H9 (cell line): Measurements from ENCODE around the gene SPRY2. TPM values are rescaled to one million over a fixed set of nuclear protein-coding genes. Genes with fewer than 3 reads are reported as not detected.

Experiments
- DNase-seq: peaks from one replicate; pipeline ENCODE4 v3.0.0-alpha.2; 2017
- H2AFZ ChIP-seq: one replicate; pipeline ENCODE4 v1.6.1; 2013; ENCODE audit warnings: mild to moderate bottlenecking, low read length, control low read depth, moderate library complexity
- H2AK5ac ChIP-seq: 2 replicates; pipeline ENCODE4 v1.6.1; 2013; ENCODE audit warnings: low read length, control low read depth, mixed read lengths; ENCODE audit not compliant: insufficient read length
- H2BK120ac ChIP-seq: one replicate; pipeline ENCODE4 v1.6.1; 2013; ENCODE audit warnings: low read depth, mild to moderate bottlenecking, low read length, control low read depth, inconsistent platforms; ENCODE audit not compliant: poor library complexity, severe bottlenecking
- H2BK12ac ChIP-seq: 2 replicates; pipeline ENCODE4 v1.6.1; 2013; ENCODE audit warnings: low read length, control low read depth, mixed read lengths, low read depth; ENCODE audit not compliant: insufficient read length
- H2BK15ac ChIP-seq: 2 replicates; pipeline ENCODE4 v1.6.1; 2013; ENCODE audit warnings: low read depth, low read length, control low read depth
- H2BK20ac ChIP-seq: one replicate; pipeline ENCODE4 v1.6.1; 2013; ENCODE audit warnings: low read depth, mild to moderate bottlenecking, low read length, control low read depth, inconsistent platforms; ENCODE audit not compliant: poor library complexity, severe bottlenecking
- H2BK5ac ChIP-seq: 2 replicates; pipeline ENCODE4 v1.6.1; 2013; ENCODE audit warnings: low read length, control low read depth, mixed read lengths; ENCODE audit not compliant: insufficient read length
- H3K14ac ChIP-seq: 2 replicates; pipeline ENCODE4 v1.6.1; 2013; ENCODE audit warnings: low read length, control low read depth; ENCODE audit not compliant: insufficient read depth
- H3K18ac ChIP-seq: 2 replicates; pipeline ENCODE4 v1.6.1; 2013; ENCODE audit warnings: low read depth, mild to moderate bottlenecking, mixed read lengths, low read length, control low read depth; ENCODE audit not compliant: insufficient read length
- H3K23ac ChIP-seq: 2 replicates; pipeline ENCODE4 v1.6.1; 2013; ENCODE audit warnings: low read length, control low read depth, mixed read lengths, low read depth; ENCODE audit not compliant: insufficient read length
- H3K23me2 ChIP-seq: 2 replicates; pipeline ENCODE4 v1.6.1; 2013; ENCODE audit warnings: low read depth, mild to moderate bottlenecking, mixed read lengths, low read length, control low read depth; ENCODE audit not compliant: insufficient read length, poor library complexity, severe bottlenecking
- H3K27ac ChIP-seq: 2 replicates; pipeline ENCODE4 v1.5.1; 2013; ENCODE audit warnings: low read length, control low read depth, mixed read lengths, low read depth; ENCODE audit not compliant: insufficient read length
- H3K27me3 ChIP-seq: 2 replicates; pipeline ENCODE4 v1.6.1; 2013; ENCODE audit warnings: low read length, control low read depth, inconsistent platforms; ENCODE audit not compliant: insufficient read depth
- H3K4ac ChIP-seq: 2 replicates; pipeline ENCODE4 v1.6.1; 2013; ENCODE audit warnings: low read depth, mild to moderate bottlenecking, control low read depth, inconsistent platforms, low read length, moderate library complexity
- H3K4me1 ChIP-seq: 2 replicates; pipeline ENCODE4 v1.6.1; 2013; ENCODE audit warnings: low read length, control low read depth, inconsistent platforms; ENCODE audit not compliant: insufficient read depth
- H3K4me2 ChIP-seq: 2 replicates; pipeline ENCODE4 v1.6.1; 2013; ENCODE audit warnings: low read length, control low read depth, mixed read lengths; ENCODE audit not compliant: insufficient read length, insufficient read depth
- H3K56ac ChIP-seq: 2 replicates; pipeline ENCODE4 v1.6.1; 2013; ENCODE audit warnings: low read depth, mild to moderate bottlenecking, mixed read lengths, low read length, control low read depth; ENCODE audit not compliant: insufficient read length
- H3K79me1 ChIP-seq: 2 replicates; pipeline ENCODE4 v1.6.1; 2013; ENCODE audit warnings: low read depth, mild to moderate bottlenecking, moderate library complexity, low read length, control low read depth, inconsistent platforms; ENCODE audit not compliant: insufficient read depth, poor library complexity, severe bottlenecking
- H3K79me2 ChIP-seq: 2 replicates; pipeline ENCODE4 v1.6.1; 2013; ENCODE audit warnings: low read length, control low read depth, inconsistent platforms; ENCODE audit not compliant: insufficient read depth
- H3K9ac ChIP-seq: 2 replicates; pipeline ENCODE4 v1.6.1; 2013; ENCODE audit warnings: low read length, control low read depth, mixed read lengths; ENCODE audit not compliant: insufficient read length; ENCODE audit errors: extremely low read depth
- H3K9me3 ChIP-seq: one replicate; pipeline ENCODE4 v1.6.1; 2013; ENCODE audit warnings: low read depth, low read length, inconsistent platforms; ENCODE audit not compliant: control insufficient read depth
- H3T11ph ChIP-seq: one replicate; pipeline ENCODE4 v1.6.1; 2013; ENCODE audit warnings: mild to moderate bottlenecking, low read length, control low read depth, inconsistent platforms
- H4K20me1 ChIP-seq: one replicate; pipeline ENCODE4 v1.6.1; 2013; ENCODE audit not compliant: control insufficient read depth, insufficient read length, insufficient read depth
- H4K5ac ChIP-seq: 2 replicates; pipeline ENCODE4 v1.6.1; 2013; ENCODE audit warnings: low read depth, mild to moderate bottlenecking, mixed read lengths, low read length, control low read depth; ENCODE audit not compliant: insufficient read length
- H4K8ac ChIP-seq: replicated peaks from 2 replicates; pipeline ENCODE4 v1.6.1; 2013; ENCODE audit warnings: low read length, control low read depth, mixed read lengths, low read depth; ENCODE audit not compliant: insufficient read length
- H4K91ac ChIP-seq: 2 replicates; pipeline ENCODE4 v1.6.1; 2013; ENCODE audit warnings: low read depth, mild to moderate bottlenecking, moderate library complexity, mixed read lengths, low read length, control low read depth; ENCODE audit not compliant: insufficient read length
- H3K27ac Mint-ChIP-seq, 3 experiments: 2 replicates in 2 of 3; 3 replicates in 1 of 3; pipeline ENCODE4 v1.8.0; 2020 to 2021; ENCODE audit warnings: mixed read lengths in 3 of 3, mild to moderate bottlenecking in 1 of 3, moderate library complexity in 1 of 3
- H3K27me3 Mint-ChIP-seq: 2 replicates; pipeline ENCODE4 v1.8.0; 2021; ENCODE audit warnings: low read depth, mild to moderate bottlenecking, moderate library complexity, mixed read lengths
- H3K36me3 Mint-ChIP-seq, 3 experiments: 2 replicates in 2 of 3; 3 replicates in 1 of 3; pipeline ENCODE4 v1.8.0; 2020 to 2021; ENCODE audit warnings: low read depth in 3 of 3, mixed read lengths in 3 of 3; ENCODE audit not compliant: insufficient read depth in 1 of 3
- H3K4me1 Mint-ChIP-seq, 2 experiments: 2 replicates each; pipeline ENCODE4 v1.8.0; 2020; ENCODE audit warnings: mixed read lengths in 2 of 2
- H3K4me3 Mint-ChIP-seq, 2 experiments: 2 replicates in 1 of 2; 3 replicates in 1 of 2; pipeline ENCODE4 v1.8.0; 2020 to 2021; ENCODE audit warnings: mild to moderate bottlenecking in 2 of 2, mixed read lengths in 2 of 2, moderate library complexity in 1 of 2
- H3K9me3 Mint-ChIP-seq, 2 experiments: 2 replicates in 1 of 2; 3 replicates in 1 of 2; pipeline ENCODE4 v1.8.0; 2020; ENCODE audit warnings: mild to moderate bottlenecking in 2 of 2, mixed read lengths in 2 of 2, moderate library complexity in 1 of 2
- total RNA-seq: library from RNA; stranded (reverse); gene quantifications from 2 replicates; pipeline ENCODE4 v1.2.1, GENCODE V29; 2021
- TF ChIP-seq, protein P1 (sequence below): fragments of 200-600 bp; sonication (generic); conservative IDR thresholded peaks from 3 replicates; pipeline ENCODE4 v1.8.0; 2021; ENCODE audit warnings: antibody characterized with exemption, mild to moderate bottlenecking

The SPRY2 gene
- total RNA-seq, 1 experiment from 2014 or later, result 56.4 TPM

GRCh38 chr13:80348314-80348713, 7.4 kb upstream of the SPRY2 start:
- no peak overlapping the region for H3K9ac ChIP-seq
- no peaks in the 10 kb centered on the region for H3K79me2 ChIP-seq
- H2BK15ac ChIP-seq, result no peak overlapping the region
- H2BK20ac ChIP-seq, result no peak overlapping the region
- H4K91ac ChIP-seq, result no peak overlapping the region
- no peak overlapping the region for H3K27ac ChIP-seq
- no peak overlapping the region for H2AFZ ChIP-seq
- no peaks in the 10 kb centered on the region for H3K4me1 ChIP-seq
- no peak overlapping the region for H2BK120ac ChIP-seq
- no peak overlapping the region for H2BK12ac ChIP-seq
- H3K9me3 ChIP-seq, result no peaks in the 10 kb centered on the region
- H3K56ac ChIP-seq, result no peak overlapping the region
- no peak for DNase-seq
- H4K5ac ChIP-seq, result no peak overlapping the region
- H4K8ac ChIP-seq, result no peak overlapping the region
- Mint-ChIP-seq H3K4me1 (peaks cover 12 to 19% of the 10 kb centered on the region in 2 experiments), H3K27me3 (peaks cover 7% of the 10 kb centered on the region), H3K4me3 (no peak overlapping the region), H3K27ac (no peak overlapping the region), H3K9me3 (peaks cover 0 to 4% of the 10 kb centered on the region in 2 experiments; a peak in 3 of 5 replicates), H3K36me3 (peaks cover 2 to 8% (median 4%) of the 10 kb centered on the region in 3 experiments; a peak in 4 of 7 replicates)
- H3K18ac ChIP-seq, result no peak overlapping the region
- no peak overlapping the region for H3T11ph ChIP-seq
- no peaks in the 10 kb centered on the region for H3K27me3 ChIP-seq
- H3K23me2 ChIP-seq, result no peaks in the 10 kb centered on the region
- TF ChIP-seq, protein P1, sequence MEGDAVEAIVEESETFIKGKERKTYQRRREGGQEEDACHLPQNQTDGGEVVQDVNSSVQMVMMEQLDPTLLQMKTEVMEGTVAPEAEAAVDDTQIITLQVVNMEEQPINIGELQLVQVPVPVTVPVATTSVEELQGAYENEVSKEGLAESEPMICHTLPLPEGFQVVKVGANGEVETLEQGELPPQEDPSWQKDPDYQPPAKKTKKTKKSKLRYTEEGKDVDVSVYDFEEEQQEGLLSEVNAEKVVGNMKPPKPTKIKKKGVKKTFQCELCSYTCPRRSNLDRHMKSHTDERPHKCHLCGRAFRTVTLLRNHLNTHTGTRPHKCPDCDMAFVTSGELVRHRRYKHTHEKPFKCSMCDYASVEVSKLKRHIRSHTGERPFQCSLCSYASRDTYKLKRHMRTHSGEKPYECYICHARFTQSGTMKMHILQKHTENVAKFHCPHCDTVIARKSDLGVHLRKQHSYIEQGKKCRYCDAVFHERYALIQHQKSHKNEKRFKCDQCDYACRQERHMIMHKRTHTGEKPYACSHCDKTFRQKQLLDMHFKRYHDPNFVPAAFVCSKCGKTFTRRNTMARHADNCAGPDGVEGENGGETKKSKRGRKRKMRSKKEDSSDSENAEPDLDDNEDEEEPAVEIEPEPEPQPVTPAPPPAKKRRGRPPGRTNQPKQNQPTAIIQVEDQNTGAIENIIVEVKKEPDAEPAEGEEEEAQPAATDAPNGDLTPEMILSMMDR, result no peak
- H3K4ac ChIP-seq, result no peak overlapping the region
- no peaks in the 10 kb centered on the region for H4K20me1 ChIP-seq
- H3K4me2 ChIP-seq, result no peak overlapping the region
- H2AK5ac ChIP-seq, result no peak overlapping the region
- H3K79me1 ChIP-seq, result no peaks in the 10 kb centered on the region
- no peak overlapping the region for H2BK5ac ChIP-seq
- H3K23ac ChIP-seq, result no peak overlapping the region
- no peak overlapping the region for H3K14ac ChIP-seq
